NOMO-1 treated with dmso at 0.1 percent for 144 hours (cell line): ENCODE data around the gene PRKAR1B.
A peak's percentile ranks its signal among the peaks of the same experiment; 100 is the strongest.
"Not testable (repeated sequence)": the region's sequence is repeated elsewhere in the genome, so short reads cannot be mapped to it uniquely, and the experiment has no call there.

Experiments used
- DNase-seq: peaks from one replicate; lab custom pipeline; 2025; ENCODE audit not compliant: unreplicated experiment; lab: John Stamatoyannopoulos, UW

PRKAR1B gene

DNA sequence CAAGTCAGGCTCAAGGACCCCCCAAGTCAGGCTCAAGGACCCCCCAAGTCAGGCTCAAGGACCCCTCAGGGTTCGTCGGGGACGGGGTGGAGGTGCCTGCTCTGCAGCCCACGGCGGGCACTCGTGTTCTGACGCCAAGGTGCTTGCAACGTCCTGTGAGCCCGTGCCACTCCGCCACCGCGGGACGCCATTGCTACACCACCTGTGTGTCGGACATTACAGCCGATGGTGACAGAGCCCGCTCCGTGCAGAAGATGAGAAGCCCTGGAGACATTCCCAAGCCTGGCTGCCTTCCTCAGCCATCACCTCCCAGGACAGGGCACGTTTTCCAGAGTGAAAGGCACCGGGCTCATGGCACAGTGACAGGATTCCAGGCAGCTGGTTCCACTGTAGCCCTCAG, 98.3 kb downstream of the PRKAR1B start:
- DNase-seq, result no peak

DNA sequence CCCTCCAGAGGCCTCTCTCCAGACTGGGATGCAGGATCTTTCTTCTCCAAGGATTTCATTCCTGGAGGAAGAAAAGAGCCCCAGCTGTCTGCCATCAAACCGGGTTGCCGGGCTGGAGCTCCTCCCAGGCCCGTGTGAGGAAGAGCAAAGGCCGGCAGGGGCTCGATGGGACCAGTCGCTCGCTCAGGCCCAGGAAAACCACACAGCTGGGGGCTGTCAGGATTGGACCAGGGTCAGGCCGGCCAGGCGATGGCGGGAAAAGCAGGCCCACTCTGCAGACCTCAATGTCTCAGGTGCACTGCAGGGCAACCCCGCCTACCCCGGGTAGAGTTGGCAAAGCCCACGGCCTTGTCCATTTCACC, 98.7 kb downstream of the PRKAR1B start:
- DNase-seq, result no peak

DNA sequence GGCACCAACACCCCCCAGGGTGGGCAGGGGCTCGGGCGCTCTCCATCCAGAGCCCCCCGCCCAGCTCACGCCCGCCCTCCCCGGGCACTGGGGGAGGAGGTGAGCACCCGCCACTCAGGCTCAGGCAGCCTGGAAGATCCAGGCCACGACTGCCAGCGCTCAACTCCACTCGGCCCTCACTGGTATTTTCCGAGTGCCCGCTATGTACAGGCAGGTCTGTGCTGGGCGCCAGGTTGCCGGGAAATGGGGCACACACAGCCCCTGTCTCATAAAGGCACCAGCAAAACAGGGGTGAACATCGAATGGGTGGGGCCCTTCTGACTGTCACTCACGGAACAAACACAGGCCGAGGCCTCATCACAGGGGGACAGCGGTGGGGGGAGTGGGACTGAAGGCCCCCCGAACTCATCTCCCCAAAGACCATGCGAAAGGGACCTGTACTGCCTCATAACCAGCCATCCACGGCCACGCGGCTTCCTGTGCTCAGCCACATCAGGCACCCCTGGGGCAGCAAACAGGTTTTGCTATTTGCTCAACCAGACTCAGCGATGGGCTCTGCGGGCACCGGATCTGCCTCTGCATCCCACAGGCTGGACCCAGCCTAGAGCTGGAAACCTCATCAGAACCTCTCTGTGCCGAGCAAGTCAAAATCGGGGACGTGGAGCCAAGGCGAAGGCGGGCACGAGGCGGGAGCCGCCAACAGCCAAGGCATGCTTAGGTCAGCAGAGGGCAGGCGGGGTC, 99.2 kb downstream of the PRKAR1B start:
- no peak for DNase-seq

DNA sequence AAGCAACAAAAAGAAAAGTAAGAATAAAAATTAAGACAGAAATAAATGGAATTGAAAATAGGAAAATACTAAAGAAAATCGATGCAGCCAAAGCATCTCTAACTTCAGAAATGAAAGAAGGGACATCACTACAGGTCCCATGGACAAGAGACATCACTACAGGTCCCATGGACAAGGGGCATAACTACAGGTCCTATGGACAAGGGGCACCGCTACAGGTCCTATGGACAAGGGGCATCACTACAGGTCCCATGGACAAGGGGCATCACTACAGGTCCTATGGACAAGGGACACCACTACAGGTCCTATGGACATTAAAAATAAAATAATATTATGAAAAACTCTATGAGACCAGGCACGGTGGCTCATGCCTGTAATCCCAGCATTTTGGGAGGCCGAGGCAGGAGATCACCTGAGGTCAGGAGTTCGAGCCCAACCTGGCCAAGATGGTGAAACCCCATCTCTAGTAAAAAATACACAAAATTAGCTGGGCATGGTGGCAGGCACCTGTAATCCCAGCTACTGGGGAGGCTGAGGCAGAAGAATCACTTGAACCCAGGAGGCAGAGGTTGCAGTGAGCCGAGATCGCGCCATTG, 101.6 kb downstream of the PRKAR1B start:
- no peak for DNase-seq

DNA sequence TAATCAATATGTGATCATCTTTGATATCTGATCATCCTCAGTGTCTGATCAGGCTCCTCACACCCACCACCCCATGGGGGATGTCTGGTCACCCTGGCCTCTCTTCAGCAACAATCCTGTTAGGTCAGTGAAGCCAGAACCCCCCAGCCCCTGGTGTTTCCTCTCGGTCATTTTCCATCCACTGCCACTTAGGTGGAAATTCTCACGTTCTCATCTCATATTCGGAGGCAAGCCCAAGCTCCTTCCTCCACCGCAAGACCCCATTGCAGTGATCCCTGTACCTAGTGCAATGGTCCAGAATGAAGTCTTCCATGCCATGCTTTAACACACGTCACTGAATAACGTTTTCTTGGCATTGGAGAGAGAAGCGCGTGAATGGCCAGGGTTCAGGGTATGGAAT, 103.6 kb downstream of the PRKAR1B start:
- no peak for DNase-seq

DNA sequence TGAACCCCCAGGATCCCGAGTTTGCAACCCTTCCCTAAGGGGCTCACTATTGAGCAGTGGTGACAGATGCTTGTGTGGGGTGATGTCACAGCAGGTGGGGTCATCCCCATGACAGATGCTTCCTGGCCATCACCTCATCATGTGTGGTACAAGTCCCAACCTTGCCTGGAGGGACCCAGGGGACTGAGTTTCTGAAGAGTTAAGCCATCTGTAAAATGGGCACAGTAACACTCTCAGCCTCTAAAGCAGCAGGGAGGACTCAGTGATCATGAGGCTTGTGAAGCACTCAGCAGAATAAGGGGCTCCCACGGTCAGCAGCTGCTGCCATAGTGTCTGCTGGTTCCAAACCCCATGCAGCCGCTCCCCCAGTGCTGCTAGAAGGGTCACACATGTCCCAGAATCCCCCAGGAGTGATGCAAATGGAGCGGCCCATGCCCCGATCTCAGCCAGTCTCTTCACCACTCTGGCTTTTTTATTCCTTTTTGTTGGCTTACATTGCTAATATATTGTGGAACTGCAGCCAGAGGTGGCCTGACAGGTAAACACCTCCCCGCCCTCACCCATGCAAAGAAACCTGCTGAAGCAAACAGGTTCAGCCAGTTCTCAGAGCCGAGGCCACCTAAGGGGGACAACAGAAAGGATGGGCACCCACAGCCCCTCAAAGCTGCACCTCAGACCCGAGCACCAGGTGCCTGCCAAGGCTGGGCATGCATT, 105.4 kb downstream of the PRKAR1B start:
- DNase-seq, result no peak

DNA sequence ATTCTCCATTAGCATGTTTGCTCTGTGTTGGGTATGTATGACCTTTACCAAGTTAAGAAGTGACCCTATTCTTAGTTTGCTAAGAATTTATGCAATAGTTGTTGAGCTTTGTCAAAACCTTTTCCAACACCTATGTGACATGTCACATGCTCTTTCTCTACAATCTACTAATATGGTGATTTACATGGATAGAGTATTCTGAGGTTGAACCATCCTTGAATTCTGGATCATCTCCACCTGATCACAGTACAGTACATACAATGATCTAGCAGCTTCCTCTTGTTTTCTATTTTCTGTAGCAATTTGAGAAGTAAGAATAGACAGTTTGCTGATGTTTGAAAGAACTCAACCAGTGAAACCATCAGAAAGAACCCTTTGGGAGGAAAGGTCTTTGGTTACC, 106.2 kb downstream of the PRKAR1B start:
- no peak for DNase-seq

DNA sequence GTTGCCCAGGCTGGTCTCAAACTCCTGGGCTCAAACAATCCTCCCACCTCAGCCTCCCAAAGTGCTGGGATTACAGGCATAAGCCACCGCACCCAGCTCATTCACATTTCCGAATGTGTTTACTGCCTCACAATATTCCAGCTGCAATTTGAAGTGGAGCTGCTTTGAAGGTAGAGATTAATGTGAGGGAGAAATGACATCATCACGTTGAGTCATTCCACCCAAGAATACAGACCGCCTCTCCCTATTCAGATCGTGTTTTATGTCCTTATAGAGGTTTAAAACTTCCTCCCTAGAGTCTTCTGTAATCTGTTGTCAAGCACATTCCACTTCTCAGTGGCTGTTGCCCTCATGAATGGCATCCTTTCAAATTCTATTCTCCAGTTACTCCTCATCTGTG, 107.0 kb downstream of the PRKAR1B start:
- no peak for DNase-seq

DNA sequence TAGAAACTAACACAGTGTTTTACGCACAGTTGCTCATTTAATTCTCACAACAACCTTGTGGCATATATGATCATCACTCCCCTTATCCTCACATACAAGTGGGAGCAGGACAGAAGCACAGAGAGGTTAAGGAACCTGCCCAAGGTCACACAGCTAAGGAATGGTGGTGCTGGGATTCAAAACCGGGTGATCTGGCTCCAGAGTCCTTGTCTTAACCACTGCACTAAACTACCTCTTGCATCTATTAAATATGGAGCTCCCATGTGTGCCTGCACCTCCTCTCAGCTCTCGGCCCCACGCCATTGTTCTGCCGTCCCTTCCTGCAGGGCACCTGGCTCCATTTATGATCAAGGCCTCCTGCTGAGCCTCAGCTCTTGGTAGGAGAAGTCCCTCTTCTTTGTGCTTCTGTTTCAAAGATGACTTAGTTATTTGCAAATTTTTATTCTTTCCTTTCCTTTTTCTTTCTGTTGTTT, 107.7 kb downstream of the PRKAR1B start:
- DNase-seq, result no peak

DNA sequence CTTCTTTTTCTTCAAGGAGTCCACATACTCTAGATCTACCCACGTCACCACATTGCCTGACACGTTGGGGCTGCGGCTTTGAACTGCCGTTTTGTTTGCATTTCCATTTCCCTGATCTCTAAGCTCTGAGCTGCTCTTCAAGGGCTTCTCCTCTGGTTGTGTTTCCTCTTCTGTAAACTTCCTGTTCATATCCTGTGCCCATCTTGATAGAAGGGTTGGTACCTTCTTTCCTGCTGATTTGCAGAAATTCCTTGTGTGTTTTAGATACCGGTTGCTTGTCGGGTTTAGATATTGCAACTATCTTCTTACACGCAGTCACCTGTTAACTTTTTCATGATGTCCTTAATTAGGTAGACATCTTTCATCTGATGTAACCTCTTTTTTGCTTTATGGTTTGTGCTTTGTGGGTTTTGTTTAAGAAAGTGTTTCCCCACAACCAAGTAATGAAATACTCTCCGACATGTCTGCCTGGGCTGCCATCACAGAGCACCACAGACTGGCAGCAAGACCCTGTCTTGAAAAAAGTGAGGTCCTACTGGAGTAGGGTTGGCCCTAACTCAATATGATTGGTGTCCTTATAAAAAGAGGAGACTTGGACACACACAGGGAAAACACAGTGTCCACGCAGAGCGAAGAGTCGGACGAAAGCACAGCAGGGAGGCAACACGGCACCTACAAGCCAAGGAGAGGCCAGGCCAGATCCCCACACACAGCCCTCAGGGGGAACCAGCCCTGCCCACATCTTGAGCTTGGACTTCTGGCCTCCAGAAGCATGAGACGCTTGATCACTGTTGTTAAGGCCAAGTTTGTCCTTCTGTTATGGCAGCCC, 108.3 kb downstream of the PRKAR1B start:
- peak; percentile 74 for DNase-seq

DNA sequence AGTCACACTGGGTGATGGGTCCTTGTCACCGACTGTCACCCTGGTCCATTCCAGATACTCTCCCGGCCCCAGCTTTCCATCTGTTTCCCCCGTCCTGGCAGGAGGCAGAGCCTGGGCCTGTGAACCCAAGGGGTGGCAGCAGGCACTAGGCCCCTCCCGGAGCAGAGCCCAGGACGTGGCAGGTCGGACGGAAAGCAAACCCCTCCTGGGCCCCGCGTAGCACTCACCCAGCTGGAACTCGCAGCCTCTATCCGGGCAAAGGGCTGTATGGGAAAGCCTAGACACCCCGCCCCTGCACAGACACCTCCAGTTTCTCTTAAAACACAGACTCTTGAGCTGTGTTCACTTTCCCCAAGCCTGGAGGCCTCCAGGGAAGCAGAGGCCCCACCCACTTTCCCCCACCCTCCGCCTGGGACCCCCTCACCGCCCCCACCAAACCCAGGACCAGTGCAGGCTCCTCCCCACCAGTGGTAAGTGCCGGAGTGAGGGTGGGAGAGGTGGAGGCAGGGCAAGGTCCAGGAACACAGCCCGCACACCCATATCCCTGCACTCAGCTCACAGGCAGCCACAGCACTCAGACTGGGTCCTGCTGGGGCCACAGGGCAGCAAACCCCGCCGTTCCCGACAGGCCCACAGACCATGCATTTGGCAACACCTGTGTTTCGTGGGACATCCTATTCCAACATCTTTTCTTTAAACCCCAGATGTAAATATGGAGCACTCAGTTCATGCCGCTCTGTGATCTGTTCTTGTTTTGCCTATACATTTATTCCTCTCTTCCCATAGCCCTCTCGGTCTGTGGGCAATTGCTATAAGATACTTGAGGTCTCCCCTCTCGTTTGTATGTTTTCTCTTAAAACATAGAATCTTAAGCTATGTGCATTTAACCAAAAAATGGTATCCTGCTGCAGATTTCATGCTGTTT, 109.2 kb downstream of the PRKAR1B start:
- no peak for DNase-seq

DNA sequence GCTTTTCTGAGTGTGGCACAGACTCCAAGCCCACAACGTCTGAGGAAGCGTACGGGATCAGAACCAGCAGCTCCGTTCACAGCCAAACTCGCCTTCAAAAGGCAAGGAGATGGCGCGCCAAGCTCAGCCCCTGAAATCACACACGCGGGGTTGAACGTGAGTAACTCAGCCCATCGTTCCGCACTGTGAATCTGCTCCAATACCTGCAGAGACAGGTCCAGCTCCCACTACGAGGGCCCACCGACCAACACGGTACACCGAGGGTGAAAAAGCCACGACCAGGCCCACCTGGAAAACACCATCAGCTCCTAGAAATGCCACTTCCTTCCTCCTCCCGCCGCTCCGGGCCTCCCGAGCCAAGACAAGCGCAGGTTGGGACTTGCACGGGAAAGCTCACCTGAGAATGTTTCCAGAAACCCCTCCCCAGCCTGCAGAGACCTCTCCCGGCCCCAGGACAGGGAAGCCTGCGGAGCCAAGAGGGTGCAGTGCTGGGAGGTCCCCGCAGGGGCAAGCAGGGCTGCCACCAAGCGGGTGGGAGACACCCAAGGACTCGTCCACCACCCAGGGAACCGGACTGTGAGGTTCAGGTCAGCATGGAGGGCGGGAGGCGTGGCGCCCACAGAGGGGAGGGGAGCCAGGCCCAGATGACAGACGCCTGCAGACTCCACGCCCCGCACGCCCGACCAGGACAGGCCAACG, 113.5 kb downstream of the PRKAR1B start:
- DNase-seq, result no peak

DNA sequence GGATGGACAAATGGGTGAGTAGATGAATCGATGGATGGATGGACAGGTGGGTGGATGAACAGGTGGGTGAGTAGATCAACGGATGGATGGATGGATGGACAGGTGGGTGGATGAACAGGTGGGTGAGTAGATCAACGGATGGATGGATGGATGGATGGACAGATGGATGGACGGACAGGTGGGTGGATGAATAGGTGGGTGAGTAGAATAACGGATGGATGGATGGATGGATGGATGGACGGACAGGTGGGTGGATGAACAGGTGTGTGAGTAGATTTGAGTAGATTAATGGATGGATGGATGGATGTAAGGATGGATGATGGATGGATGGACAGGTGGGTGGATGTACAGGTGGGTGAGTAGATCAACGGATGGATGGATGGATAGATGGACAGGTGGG, 115.2 kb downstream of the PRKAR1B start:
- not testable (repeated sequence) for DNase-seq

DNA sequence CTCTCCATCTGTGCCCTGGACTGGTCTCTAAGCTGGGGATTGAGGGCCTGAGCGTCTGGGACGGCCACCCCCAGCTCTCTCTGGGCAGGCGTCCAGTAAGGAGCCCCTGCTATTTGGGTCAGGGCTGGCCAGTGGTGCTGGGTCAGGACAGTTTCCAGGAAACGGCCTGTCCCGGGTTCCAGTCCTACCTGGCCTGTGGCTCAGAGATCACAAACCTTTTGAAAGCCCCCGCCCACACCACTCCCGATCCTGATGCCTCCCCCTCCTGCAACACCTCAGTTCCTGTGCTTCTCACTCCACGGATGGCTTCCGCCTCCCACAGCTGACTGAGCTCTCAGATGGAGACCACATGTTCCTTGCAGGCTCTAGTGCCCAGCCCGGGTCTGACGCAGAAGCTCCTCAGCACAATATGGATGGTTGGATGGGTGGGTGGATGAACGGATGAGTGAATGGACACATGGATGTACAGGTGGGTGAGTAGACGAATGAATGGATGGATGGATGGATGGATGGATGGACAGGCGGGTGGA, 115.7 kb downstream of the PRKAR1B start:
- DNase-seq, result no peak

DNA sequence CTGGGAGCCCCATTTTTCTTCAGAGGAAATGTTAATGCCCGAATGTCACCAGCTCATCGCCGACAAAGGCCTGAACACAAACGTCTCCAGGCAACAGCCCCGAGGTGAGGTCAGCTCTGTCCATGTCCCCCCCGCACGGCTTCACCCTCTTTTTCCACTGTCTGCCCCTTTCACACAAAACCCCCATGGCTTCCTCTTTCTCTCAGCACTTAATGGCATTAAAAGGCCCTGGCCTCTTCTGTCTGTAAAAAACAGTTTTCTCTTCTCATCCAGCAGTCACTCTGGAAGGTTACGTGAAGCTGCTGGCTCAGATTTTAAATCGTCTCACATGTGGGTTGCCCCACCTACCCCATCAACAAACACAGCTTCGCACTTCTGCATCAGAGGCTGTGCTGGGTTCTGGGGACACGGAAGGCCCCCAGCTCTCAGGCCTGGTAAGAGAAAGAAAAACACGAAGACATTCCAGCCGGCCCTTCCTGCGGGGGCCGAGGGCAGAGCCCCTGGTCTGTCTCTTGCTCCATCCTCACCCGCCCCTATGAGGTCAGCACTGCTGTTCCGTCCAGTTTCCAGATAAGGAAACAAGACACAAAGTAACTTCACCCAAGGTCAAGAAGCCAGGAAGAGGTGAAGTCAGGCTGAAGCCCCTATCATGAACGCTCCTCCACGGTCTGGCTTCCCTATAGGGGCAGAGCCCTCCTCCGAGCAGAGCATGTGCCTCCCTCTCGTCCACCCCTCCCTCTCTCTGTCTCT, 116.4 kb downstream of the PRKAR1B start:
- DNase-seq, result no peak

DNA sequence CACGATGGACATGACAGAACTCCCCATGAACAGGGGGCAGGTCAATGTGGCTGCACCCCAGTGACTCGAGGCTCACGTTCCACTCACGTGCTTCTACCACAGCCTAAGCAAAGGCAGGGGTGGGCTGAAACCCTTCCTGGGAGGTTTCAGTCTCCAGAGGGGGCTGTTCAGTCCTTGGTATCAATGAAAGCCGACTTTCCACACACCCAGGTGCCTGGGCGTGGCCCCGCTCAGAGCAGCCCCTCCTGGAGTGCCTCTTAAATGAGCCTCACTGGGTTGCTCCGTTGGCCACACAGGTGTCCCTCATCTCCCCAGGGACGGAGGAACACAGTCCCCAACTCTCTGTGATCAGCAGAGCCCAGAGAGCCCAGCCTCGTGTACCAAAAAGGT, 116.9 kb downstream of the PRKAR1B start:
- DNase-seq, result no peak

DNA sequence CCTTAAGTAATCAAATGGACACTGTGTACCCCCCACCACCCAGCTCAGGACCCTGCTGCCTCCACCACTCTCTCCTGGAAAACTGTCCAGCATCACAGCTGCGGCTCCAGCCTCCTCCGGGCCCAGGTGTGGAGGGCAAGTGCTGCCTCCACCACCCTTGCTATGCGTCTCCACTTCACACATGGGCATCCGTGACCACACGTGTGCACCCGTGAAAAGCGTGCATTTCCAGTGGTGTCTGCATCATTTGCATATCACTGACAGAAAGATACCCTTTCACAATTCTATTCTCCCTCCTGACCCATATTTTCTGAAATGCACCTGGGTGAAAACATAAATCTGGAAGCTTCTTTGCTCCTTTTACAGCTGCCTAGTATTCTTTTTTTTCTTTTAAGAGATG, 117.7 kb downstream of the PRKAR1B start:
- no peak for DNase-seq

DNA sequence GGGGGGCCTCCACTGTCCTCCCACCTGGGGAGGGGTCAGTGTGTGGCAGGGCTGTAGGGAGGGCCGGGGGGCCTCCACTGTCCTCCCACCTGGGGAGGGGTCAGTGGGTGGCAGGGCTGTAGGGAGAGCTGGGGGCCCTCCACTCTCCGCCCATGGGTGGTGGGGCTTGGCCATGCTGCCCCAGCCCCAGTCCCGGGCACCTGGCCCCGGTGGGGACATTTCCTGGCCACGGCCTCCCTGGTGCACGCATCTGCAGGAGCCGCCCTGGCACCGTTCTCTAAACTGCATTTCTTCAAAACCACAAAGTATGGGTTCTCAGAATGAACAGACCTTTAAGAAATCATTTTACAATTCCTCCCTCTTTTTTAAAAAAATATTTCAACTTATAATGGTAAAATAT, 118.1 kb downstream of the PRKAR1B start:
- no peak for DNase-seq

DNA sequence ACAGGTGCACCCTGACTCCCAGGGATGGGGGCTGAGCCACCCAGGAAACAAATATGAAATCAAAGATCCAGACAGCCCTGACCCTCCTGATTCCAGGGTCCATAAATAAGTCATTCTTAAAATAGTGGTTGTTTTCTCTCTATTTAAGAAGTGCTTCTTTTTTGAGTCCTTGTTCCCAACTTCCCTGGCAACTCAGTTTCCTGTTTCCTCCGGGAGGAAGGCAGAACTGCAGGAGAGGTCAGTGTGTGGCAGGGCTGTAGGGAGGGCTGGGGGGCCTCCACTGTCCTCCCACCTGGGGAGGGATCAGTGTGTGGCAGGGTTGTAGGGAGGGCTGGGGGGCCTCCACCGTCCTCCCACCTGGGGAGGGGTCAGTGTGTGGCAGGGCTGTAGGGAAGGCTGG, 118.7 kb downstream of the PRKAR1B start:
- no peak for DNase-seq
